Spleen (tissue), 7 donors: ENCODE measurements around the gene ICE2.

Source experiments
- POLR2A ChIP-seq, 3 donors: fragments of 450-650 bp; IDR thresholded peaks; one replicate each; pipeline ENCODE4 v1.5.1; 2017; ENCODE audit warnings: antibody characterized with exemption in 3 of 3, mild to moderate bottlenecking in 1 of 3
- POLR2AphosphoS5 ChIP-seq, 3 donors: sonication (generic); formaldehyde crosslinking; IDR thresholded peaks; one replicate each; pipeline ENCODE4 v1.5.1; 2017; ENCODE audit warnings: antibody characterized with exemption in 3 of 3
- TF ChIP-seq, protein P1 (sequence below), 11 experiments: fragments of 200-600 bp in 7 of 11; fragments of 450-650 bp in 4 of 11; sonication (generic) in 4 of 11; IDR thresholded peaks in 8 of 11; conservative IDR thresholded peaks in 3 of 11; 1 replicate in 7 of 11; 2 replicates in 4 of 11; pipeline versions ENCODE4 v1.4.0 to v1.8.0; 2016 to 2021; ENCODE audit warnings: antibody characterized with exemption in 11 of 11, inconsistent platforms in 4 of 11, mild to moderate bottlenecking in 1 of 11
- donor health status: DM: no; HTN: no; CAD: no; lungs with moderate emphysema.
- donor health status: DM: no; HTN: no; CAD: no.
- donor health status: DM: no; HTN: no; CAD: no.

DNA sequence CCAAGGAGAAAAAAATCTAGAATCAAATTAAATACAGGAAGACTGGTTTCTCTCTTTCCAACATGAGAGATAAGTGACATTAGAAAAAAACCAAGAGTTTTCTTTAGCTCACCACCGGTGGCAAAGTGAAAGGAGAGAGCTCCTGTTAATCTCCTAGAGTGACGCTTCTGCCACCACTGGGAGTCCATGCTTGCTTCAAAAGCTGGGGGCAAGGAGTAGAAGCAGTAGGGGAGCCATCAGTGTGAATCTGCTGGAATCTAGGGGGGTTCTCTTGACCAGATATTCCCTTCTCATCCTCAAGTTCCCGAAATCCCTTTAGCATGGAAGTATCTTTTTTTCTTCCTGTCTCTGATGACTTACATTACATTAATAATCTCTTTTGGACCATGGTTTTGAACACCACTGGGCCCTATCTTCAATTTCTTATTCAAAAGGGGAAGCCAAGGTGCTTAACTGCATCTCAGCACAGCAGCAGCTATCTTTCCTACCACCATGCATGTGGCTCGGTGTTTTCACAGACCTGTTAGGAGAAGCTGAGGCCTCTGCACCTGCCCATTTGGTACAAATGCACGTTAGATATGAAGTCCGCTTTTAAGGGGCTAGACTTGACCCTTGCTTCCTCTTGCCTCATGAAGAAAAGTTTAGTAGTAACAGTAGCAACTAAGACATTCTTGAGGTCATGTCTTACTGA is 6.6 kb upstream of the ICE2 start:
- TF ChIP-seq, protein P1, sequence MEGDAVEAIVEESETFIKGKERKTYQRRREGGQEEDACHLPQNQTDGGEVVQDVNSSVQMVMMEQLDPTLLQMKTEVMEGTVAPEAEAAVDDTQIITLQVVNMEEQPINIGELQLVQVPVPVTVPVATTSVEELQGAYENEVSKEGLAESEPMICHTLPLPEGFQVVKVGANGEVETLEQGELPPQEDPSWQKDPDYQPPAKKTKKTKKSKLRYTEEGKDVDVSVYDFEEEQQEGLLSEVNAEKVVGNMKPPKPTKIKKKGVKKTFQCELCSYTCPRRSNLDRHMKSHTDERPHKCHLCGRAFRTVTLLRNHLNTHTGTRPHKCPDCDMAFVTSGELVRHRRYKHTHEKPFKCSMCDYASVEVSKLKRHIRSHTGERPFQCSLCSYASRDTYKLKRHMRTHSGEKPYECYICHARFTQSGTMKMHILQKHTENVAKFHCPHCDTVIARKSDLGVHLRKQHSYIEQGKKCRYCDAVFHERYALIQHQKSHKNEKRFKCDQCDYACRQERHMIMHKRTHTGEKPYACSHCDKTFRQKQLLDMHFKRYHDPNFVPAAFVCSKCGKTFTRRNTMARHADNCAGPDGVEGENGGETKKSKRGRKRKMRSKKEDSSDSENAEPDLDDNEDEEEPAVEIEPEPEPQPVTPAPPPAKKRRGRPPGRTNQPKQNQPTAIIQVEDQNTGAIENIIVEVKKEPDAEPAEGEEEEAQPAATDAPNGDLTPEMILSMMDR (IDR thresholded peaks at IDR 0.05 in 8 of 11, conservative IDR thresholded peaks at IDR 0.05 in 3 of 11): no peak
- no peak for TF ChIP-seq POLR2A (IDR thresholded peaks at IDR 0.05)
- TF ChIP-seq POLR2AphosphoS5 (IDR thresholded peaks at IDR 0.05): no peak
